Measurements from ENCODE around the gene SLC9A6.
"Not testable (repeated sequence)": the region's sequence is repeated elsewhere in the genome, so short reads cannot be mapped to it uniquely, and the experiment has no call there.

SLC9A6 gene

DNA sequence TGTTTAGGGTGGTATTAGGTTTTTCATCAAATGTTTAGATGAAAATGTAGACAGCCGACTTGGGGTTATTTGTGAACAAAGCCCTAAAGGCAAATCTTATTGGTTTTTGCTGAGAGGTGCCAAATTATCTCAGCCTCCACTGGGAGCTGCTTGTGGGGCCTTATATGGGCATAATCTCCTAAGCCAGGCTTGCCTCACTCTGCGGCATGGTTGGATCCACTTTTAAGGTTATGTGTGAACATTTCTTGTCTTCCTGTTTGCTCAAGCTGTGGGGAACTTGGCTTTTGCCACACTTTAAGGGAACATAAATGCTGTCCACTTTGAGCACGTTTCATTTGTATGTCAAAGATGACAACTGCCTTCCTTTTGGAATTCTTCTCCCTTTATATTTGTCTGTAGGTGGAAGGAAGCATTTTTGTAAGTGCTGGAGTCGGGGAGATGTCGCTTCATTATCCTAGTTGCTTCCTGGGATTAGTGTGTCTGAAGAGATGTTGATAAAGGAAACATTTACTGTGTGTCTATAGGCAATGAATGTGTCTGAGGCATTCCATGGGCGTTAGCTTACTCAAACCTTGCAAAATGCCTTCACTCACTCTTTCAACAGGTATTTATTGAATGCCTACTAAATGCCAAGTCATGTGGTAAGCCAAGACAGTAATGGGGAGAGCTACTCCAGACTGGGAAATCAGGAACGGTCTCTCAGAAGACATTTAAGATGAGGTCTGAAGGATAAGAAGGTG lies 78.3 kb downstream of the SLC9A6 start:
- Mint-ChIP-seq H3K9me3 (no peaks in the 10 kb centered on the region), H3K4me3 (no peak overlapping the region), H3K4me1 (no peaks in the 10 kb centered on the region), H3K27me3 (peaks cover 0 to 6% of the 10 kb centered on the region in 2 donors), H3K36me3 (no peaks in the 10 kb centered on the region), H3K27ac (no peak overlapping the region)
- no peak for DNase-seq
- ATAC-seq (replicated peaks): no peak

DNA sequence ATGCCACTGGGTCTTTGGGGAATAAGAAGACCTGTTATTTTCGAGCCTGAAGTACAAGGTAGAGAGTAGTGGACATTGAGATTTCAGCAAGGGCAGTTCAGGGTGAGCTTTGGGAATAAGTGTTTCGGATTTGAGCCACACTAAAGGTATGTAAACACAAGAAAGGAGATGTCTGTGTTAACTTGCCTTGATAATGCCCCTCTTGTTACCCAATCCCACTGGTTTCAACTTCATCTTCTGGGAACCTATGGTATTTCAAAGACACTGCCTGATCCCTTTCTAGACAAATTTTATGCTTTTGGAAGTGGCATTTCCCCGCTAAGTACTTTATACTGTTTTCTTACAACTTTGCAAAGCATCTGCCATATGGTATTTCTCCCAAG lies 79.4 kb downstream of the SLC9A6 start:
- Mint-ChIP-seq H3K27ac (no peak overlapping the region), H3K27me3 (peaks cover 0 to 6% of the 10 kb centered on the region in 2 donors), H3K4me3 (no peak overlapping the region), H3K36me3 (no peaks in the 10 kb centered on the region), H3K9me3 (no peaks in the 10 kb centered on the region), H3K4me1 (no peaks in the 10 kb centered on the region)
- DNase-seq (no peak), ATAC-seq (replicated peaks) (no peak)

DNA sequence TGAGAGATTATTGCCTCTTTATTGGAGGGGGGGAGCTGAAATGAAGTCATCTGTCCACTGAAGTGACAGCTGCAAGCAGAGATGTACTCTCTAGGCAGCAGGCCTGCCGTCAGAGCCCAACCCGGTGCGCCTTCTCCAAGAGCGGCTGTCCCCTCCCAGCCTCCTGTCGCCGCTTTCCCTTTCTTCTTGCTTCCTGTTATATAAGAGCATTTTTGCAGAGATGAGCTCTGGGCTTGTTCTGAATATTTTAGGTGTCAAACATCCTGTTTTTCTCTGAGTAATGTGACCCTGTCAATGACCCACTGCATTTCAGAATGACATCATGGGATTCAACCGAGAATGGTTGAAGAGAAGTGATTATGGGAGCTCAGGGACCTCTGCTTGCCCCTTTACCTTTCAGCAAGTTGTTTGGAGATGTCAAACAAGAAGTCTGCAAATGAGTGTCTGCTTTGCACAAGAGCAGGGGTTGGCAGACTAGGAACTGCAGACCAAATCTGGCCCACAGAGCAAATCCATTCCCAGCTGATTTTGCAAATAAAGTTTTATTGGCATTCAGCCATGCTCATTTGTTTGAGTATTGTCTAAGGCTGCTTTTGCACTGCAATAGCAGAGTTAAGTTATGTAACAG lies 79.9 kb downstream of the SLC9A6 start:
- Mint-ChIP-seq H3K36me3 (no peaks in the 10 kb centered on the region), H3K4me1 (peaks cover 0 to under 1% of the 10 kb centered on the region in 2 donors), H3K27ac (no peak overlapping the region), H3K4me3 (no peak overlapping the region), H3K9me3 (no peaks in the 10 kb centered on the region), H3K27me3 (peaks cover 0 to 6% of the 10 kb centered on the region in 2 donors)
- ATAC-seq (replicated peaks): no peak
- DNase-seq: no peak

DNA sequence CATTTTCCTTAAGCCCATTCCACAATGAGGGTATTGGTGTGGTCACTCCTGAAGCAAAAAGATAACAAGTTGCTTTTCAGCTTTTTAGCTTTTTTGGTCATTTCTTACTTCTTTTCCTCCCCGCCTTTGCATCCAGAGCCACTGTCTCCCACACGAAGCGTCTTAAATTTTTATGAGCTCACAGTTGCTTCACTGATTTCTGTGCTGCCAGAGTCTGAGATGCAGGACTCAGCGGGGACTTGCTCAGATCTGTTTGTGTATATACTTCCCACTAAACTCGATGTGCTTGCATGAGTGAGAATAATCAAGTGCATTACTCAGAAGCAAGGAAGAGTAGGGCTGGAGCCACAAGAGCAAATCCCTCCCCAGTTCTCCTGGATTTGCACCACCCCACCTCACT lies 81.9 kb downstream of the SLC9A6 start:
- no peak overlapping the region for H3K27ac Mint-ChIP-seq
- H3K36me3 Mint-ChIP-seq: no peaks in the 10 kb centered on the region
- no peaks in the 10 kb centered on the region for H3K9me3 Mint-ChIP-seq
- peaks cover 9 to 14% of the 10 kb centered on the region in 2 donors for H3K4me1 Mint-ChIP-seq
- peaks cover 0 to 6% of the 10 kb centered on the region in 2 donors for H3K27me3 Mint-ChIP-seq
- ATAC-seq (replicated peaks) (no peak), DNase-seq (no peak)
- H3K4me3 Mint-ChIP-seq: no peak overlapping the region

DNA sequence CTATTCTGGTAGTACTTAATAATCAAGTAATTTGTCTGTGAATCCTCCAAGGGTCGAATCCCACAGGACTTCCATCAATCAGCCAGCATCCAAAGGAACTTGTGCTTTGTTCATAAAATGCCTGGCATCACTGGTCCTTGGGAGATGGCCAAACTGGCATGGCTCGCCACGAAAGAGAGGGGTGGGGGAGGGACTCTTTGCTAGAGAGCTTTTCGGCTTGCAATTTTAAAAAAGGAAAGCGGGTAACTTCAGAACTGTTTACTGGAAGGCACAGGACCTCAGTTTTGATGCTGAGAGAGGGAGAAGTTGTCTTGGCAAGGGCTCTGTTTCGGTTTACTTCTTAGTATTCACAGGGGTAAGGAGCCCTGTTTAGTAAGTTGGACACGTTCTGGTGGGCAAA lies 82.7 kb downstream of the SLC9A6 start:
- no peak overlapping the region for H3K27ac Mint-ChIP-seq
- ATAC-seq (replicated peaks): no peak

DNA sequence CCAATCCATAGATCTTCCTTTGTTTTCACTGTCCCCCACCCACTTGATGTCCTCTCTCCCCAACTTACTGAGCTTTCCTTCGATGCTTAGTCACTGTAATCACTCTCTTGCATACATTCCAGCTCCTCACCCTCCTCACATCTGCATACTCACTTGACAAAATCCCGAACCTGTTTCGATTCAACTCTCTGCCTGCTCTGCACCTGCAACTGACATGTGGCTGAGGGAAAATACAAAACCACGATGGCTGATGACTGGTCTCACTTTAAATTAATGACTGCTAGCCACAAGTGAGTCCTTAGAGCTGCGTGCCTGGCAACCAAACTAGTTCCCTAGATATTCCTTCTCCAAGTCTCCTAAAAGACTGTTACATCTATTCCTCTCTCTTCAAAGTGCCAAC lies 91.7 kb downstream of the SLC9A6 start:
- Mint-ChIP-seq H3K36me3 (no peaks in the 10 kb centered on the region), H3K4me3 (no peak overlapping the region), H3K4me1 (peaks cover 0 to 9% of the 10 kb centered on the region in 2 donors), H3K27ac (no peak overlapping the region), H3K9me3 (no peaks in the 10 kb centered on the region), H3K27me3 (peaks cover 7 to 21% of the 10 kb centered on the region in 2 donors)
- ATAC-seq (replicated peaks) (no peak), DNase-seq (no peak)

More for the DNA sequence above, 82.7 kb downstream of the SLC9A6 start:
- Mint-ChIP-seq H3K4me3 (no peak overlapping the region), H3K27me3 (peaks cover 0 to 6% of the 10 kb centered on the region in 2 donors), H3K9me3 (no peaks in the 10 kb centered on the region), H3K36me3 (no peaks in the 10 kb centered on the region), H3K4me1 (peaks cover 9 to 14% of the 10 kb centered on the region in 2 donors)
- DNase-seq: no peak

DNA sequence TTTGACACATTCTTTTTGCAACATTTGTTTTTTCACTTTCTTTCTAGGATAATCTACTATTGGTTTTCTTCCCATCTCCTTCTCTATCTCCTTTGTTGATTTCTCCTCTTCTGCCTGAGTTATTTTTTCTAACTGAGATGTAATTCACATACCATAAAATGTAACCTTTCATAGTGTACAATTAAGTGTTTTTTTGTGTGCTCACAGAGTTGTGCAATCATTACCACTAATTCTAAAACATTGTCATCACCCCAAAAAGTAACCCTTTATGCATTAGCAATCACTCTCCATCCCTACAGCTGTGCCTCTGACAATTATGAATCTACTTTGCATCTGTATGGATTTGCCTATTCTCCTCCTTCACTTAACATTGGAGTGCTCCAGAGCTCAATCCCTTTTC lies 95.5 kb downstream of the SLC9A6 start:
- Mint-ChIP-seq H3K27me3 (peaks cover 9 to 21% of the 10 kb centered on the region in 2 donors), H3K36me3 (no peaks in the 10 kb centered on the region), H3K4me3 (no peak overlapping the region), H3K27ac (no peak overlapping the region), H3K4me1 (peaks cover 0 to 9% of the 10 kb centered on the region in 2 donors), H3K9me3 (no peaks in the 10 kb centered on the region)
- ATAC-seq (replicated peaks) (no peak), DNase-seq (no peak)

DNA sequence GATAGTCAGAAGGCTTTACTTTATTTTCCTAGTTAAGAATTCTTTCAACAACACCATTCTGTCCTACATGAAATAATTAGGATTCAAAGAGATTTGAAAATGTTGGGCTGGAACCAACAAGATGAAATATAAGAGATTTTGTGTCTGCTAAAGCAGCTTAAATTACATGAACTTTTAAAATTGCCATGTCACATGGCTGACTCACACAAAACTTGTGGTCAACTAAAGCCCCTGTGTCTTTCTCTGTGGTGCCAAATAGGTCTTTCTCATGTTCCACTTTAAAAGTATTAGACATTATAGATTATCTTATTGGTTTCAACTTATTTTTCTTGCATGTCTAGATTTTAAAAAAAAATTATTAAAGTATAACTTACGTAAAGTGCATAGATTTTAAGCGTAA lies 101.3 kb downstream of the SLC9A6 start:
- DNase-seq (no peak), ATAC-seq (replicated peaks) (no peak)
- H3K27ac Mint-ChIP-seq: no peak overlapping the region
- H3K4me3 Mint-ChIP-seq: no peak overlapping the region
- no peaks in the 10 kb centered on the region for H3K4me1 Mint-ChIP-seq
- no peaks in the 10 kb centered on the region for H3K36me3 Mint-ChIP-seq
- H3K9me3 Mint-ChIP-seq: peaks cover 0 to 2% of the 10 kb centered on the region in 2 donors
- peaks cover 0 to 5% of the 10 kb centered on the region in 2 donors for H3K27me3 Mint-ChIP-seq

DNA sequence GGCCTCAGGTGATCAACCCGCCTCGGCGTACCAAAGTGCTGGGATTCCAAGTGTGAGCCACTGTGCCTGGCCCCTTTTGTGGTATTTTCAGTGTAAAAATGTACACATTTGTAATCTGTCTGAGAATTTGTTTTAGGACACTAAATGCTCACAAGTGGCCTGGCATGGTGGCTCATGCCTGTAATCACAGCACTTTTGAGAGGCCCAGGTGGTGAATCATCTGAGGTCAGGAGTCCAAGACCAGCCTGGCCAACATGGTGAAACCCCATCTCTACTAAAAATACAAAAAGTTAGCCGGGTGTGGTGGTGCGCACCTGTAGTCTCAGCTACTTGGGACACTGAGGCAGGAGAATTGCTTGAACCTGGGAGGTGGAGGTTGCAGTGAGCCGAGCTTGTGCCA lies 106.7 kb downstream of the SLC9A6 start:
- H3K27ac Mint-ChIP-seq; H3K36me3 Mint-ChIP-seq; ATAC-seq (replicated peaks); DNase-seq; H3K9me3 Mint-ChIP-seq; H3K4me3 Mint-ChIP-seq; H3K4me1 Mint-ChIP-seq; H3K27me3 Mint-ChIP-seq: not testable (repeated sequence)

DNA sequence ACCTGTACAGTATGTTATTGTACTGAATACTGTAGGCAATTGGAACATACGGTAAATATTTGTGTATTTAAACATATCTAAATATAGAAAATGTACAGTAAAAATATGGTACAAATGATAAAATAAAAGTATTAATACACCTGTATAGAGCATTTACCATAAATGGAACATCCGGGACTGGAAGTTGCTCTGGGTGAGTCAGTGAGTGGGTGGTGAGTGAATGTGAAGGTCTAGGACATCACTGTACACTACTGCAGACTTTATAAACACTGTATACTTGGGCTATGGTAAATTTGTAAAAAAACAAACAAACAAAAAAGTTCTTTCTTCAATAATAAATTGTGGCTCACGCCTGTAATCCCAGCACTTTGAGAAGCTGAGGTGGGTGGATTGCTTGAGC lies 109.7 kb downstream of the SLC9A6 start:
- H3K27ac Mint-ChIP-seq: no peak overlapping the region
- peaks cover 0 to 2% of the 10 kb centered on the region in 2 donors for H3K9me3 Mint-ChIP-seq

More for the DNA sequence above, 109.7 kb downstream of the SLC9A6 start:
- Mint-ChIP-seq H3K27me3 (peaks cover 0 to 3% of the 10 kb centered on the region in 2 donors), H3K36me3 (no peaks in the 10 kb centered on the region), H3K4me1 (no peaks in the 10 kb centered on the region), H3K4me3 (no peak overlapping the region)
- DNase-seq (no peak), ATAC-seq (replicated peaks) (no peak)

All from stimulated activated naive B cell treated with anti-CD40 and anti-IgM and Interleukin-4, amounts not matched to agents 10 μg/mL and 1 μg/mL and 100 μg/mL, for 72 hours (primary cell).